NCI-H1694 treated with DMSO at 0.1 percent for 48 hours (cell line): ENCODE data around the gene PGAP3.

Source experiments
- DNase-seq: peaks from one replicate; lab custom pipeline; 2025; lab: John Stamatoyannopoulos, UW

The PGAP3 gene

DNA sequence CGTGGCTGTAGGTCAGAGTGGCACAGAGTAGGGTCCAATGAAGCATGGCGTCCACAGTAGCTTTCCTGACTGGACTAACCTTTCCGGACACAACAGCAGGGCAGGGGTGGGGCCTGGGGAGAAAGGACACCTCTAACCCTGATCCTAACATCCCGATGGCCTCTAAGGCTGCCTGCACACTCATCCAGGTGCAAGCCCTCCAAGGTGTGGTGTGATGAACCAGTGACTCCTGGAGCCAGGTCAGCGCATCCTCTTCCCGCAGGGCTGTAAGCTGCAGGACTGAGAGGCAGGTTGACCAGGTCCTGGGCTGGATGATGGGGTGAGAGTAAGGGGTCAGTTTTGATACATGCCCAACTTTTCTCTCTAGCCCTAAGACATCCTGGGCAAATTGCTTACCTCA lies 8.9 kb upstream of the PGAP3 start:
- DNase-seq: no peak

DNA sequence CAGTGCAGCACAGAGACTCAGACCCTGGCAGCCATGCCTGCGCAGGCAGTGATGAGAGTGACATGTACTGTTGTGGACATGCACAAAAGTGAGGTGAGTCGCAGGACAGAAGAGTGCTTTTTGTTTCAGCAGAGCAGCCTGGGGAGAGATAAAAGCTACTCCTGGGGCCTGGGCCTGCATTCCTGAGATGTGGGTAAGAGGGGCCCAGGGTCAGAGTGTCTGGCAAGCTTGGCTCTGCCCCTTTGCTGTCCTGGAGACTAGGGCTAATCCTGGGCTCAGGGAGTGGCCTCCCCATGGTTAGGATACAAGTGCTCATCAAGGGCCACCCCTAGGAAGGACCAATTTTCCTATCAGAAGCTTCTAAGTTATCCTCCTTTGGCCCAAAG lies 7.2 kb upstream of the PGAP3 start:
- DNase-seq: no peak

DNA sequence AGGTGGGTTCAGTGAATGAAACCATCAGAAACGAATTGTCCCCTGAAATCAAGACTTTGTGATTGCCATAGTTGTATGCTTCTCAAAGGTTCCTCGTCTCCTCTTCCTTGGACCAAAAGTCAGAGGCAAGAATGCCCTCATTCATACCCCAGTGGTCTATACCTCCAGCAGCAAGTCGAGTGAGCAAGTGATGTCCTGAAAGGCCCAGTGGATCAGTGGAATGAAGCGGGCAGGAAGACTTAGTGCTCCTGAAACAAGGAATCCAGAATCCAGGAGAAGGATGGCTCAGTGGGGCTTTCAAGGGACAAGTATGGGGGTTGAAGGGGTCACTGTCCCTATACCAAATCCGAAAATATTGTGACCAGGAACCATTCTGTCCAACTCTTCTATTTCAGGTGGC lies 6.7 kb upstream of the PGAP3 start:
- no peak for DNase-seq

DNA sequence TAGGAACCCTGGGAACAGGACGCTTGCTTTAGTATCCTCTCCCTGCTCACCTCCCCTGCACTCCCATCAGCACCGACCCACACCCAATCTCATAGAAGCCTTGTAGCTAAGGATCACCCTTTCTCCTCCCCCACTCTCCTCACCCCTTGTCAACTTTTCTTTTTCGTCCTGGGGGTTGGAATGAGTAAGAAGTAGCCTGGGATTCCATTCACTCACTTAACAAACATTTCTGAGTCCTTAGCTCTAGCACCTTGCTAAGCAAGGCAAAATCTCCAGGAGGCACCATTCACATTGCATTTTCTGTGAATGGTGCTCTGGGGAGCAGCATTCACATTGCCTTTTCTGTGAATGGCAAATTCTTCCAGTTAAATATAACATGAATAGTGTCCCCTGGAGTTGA lies 1.1 kb upstream of the PGAP3 start:
- no peak for DNase-seq

DNA sequence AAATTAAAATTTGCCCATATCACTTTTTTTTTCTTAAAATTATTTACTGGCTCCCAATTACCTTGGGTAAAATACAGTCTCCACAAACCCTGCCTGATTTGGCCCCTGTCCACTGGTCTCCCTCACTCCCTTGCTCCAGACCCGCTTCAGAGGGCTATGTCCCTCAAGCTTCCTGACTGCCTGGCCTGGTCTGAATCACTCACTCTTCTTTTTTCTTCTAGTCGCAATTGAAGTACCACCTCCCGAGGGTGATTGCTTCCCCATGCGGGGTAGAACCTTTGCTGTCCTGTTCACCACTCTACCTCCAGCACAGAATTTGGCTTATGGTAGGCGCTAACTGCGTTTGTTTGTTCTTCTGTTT lies 598 bp upstream of the PGAP3 start:
- no peak for DNase-seq

DNA sequence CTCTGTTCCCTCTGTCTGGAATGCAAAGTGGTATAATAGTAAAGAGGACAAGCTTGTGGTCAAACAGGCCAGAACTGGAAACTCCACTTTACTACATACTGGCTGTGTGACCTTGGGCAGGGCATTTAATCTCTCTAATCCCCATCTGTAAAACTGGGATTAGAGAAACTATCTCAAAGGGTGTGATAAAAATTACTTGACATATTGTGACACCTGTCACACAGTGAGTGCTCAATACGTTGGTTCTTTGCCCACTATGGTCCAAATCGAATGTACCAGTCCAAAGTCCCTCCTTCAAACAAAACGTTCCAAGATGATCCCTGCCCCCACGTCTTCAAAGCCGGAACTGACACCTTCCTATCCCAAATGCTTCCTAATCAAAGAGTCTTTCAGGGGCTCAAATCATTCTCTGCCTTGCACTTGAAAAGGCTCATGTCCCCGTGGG lies 734 bp downstream of the PGAP3 start:
- no peak for DNase-seq

DNA sequence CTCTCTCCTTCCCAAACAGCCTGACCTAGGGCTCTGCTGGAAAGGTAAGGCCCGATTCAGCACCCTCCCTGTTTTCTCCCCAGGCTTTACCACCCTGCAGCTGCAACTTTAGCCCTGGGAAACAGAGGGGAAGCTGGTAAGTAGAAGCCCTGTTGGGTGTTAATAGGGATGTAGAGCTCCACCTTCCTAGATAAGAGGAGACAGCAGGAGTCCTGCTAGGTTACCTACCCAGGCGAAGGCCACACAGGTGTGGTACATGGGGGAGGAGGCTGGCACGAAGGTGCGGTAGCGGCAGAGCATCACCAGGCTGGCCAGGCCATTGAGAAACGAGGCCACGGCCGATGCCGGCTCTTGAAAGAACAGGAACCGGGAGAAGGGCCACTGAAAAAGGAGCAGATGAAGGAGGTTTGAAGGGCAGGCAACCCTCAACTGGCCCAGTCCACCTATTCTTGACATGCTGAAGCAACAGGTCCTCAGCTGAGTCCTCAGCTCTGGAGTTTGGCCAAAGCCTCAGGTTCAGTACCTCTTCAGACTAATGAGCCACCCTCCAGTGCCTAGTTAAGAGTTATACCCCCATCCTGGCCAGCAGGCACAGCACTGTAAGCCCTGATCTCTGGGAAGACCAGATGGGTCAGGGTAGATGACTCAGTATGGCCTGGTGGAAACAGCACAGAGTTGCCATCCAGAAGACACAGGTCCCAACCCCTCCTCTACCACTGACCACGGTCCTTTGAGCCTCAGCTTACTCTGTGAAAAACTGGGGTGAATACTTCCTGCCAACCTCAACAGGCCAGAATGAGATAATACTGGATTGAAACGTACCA lies 3.3 kb downstream of the PGAP3 start:
- DNase-seq: no peak

DNA sequence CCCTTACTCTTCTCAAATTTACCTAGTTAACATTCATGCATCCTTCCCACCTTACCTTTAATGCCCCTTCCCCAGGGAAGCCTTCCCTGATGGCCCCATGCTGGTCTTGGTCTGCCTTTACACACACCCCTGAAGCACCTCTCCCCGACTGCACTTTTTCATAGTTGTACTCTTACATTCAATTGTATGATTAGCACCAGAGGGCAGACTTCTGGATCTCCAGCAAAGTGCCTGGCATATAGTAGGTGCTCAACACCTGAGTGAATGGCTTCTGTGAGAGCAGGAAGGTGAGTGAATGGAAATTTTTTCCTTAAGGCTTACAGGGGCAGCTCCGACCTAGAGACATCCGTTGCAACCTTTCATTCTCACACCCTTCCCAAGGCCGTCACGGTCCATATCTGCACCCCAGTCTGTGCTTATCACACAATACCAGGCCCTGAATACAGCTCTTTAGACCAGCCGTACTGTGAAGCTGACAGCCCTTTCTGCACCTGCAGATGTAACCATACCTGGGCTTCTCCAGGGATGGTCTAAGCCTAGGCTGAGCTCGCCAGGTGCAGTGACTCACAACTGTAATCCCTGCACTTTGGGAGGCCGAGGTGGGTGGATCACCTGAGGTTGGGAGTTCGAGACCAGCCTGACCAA lies 4.4 kb downstream of the PGAP3 start:
- DNase-seq: no peak

DNA sequence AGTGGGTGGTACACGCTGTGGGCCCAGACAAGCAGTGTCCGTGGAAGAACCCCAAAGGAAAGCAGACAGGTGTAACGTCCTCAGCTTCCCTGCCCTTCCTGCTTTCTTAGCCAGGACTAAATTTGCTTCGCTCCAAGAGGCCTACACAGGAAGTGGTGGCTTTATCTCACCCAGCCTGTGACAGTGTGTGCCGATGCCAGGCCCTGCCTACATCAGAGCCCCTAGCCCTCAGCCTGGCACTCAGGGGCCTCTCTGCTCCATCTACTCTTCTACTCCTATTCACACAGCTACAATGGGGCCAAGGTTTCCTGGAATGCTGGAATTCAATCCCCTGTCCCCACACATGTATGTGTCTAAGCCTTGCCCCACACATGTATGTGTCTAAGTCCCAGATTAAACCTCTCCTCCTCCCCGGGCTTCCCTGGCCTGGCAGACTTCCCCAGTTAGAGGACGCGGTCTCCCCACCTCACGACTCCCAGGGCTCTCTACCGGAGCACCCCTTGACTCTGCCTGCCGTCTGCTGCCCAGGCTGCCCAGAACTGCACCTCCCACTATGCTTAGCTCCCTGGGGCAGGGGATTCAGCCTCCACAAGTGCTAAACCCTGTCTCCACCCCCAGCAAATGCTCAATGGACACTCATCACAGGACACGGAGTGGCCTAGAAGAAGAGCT lies 8.2 kb downstream of the PGAP3 start:
- no peak for DNase-seq

DNA sequence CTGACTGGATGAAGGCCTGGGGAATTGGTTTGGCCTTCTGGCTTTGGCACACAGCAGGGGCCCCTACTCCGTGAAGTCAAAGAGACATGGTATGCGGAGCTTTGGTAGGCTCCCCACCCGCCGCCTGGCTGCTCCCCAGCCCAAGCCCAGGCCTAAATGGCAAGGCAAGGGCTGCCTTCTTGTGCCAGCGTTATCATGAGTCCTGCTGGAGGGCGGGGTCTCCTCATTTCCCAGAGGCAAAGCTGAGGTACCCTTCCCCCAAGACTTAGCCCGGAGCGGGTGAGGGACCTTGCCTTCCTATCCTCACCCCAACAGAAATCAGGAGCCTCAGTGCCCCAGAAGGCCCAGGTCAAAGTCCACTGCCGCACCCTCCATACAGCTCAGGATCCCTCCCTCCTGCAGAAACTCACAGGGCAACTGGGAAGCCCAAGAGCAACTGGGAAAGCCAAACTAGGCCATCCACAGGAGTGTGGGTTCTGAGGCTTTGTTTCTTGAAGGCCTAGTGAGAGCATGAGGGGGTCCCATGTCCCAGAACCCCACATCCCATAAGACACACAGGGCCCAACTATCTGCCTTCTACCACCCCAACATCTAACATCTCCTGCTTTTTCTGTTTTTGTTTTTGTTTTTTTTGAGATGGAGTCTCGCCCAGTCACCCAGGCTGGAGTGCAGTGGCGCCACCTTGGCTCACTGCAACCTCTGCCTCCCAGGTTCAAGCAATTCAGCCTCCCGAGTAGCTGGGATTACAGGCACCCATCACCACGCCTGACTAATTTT lies 9.3 kb downstream of the PGAP3 start:
- no peak for DNase-seq

DNA sequence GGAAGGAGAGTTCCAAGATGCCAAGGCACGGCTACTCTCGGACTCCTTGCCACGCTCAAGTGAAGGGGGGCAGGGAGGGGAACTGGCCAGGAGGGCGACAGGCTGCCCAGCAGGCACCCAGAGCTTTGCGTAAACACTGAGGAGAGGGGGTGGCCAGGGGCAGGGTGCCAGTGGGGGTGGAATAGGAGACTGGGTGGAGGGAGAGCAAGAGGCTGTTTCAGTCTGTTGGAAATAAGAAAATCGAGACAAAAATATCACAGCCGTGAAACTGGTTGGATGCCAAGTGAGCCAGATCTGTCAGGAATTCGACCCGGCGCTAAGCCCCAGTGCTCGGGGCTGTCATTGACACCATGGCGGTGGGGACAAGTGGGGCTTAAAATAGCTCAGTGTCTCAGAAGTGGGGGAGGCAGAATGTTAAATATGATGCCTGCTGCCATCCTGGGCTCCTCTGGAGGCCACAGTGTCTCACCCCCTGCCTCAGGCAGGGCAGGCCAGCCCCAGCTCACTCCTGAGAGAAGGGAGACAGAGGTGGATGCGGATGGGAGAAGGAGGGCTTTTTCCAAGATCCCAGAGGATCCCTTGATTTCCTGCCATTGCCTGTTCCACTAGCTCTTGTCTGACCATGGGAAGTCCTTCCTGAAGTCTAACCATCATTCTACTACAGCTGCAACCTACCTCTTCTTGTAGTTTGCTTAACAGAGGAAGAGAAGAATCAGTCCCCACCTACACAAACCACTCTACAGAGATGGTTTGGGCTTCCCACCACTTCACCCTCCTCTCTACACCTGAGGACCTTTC lies 10.1 kb downstream of the PGAP3 start:
- no peak for DNase-seq

DNA sequence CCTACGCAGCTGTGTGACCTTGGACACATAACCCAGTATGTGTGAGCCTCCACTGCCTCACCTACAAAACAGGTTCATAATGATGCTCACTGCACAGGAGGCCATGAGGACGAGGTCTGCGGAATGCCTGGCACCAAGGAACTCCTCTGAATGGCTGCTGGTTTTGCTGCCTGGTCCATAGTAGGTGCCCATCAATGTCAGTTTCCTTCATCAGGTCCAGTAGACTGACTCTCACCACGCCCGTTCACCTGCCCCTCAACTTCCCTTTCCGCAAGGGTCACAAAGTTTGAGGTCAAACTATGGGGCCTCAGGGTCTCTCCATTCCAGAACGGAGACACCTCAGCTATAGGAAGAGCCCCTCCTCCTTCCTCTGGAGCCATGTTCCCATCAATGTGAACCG lies 10.8 kb downstream of the PGAP3 start:
- no peak for DNase-seq

DNA sequence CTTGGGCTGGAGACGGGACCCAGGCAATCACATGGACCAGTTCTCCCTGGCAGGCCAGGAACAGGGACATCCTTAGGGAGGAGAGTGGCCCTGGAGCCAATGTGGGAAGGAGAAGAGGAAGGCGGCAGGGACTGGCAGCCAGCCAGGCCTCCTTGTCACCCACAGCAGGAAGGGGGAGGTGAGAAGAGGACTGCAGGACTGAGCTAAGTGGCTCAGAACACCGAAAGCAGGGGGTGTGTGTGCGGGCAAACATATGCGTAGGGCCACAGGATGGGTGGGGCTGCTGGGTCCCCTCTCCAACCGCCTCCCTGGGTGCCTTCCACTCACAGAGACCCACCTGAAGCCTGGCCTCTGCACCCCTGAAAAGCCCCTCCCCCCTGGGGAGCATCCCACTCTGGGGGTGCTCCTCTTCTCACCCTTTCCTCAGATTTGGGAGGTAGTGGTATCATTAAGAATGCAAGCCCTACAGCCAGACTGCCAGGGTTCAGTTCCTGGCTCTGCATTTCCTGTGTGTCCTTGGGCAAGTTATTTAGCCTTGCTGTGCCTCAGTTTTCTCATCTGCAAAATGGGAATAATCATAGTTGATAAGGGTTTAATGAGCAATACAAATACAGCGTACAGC lies 11.5 kb downstream of the PGAP3 start:
- DNase-seq: no peak

DNA sequence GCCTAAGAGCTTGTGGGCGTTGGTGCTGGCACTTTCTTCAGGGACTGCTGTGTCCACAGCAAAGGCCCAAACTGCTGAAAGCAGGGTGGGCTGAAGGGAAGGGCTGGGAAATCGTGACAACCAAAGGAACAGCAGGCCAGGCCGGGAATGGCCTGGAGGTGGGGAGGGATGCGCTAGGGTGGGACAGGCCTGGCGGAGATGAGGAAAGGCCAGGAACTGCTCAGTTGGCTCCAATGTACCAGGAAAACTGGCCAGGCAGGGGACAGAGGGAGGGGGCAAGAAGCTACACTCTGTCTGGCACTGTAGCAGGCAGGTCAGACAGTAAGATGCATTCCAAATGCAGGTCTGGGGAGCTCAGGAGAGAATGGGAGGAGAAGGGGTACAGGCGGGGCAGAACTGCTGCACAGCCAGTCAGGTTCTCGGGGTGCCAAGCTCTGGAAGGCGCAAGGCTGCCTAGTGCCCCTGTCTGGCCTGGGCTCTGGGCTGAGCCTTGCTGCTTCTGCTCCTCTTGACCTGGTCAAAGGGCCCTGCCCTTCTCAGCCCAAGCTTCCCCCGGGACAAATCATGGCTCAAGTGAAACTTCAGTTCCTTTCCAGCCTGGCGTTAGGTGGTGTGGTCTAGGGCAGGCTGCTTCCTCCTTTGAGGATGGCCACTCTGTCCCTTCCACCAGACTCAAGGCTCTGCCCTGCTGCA lies 12.3 kb downstream of the PGAP3 start:
- DNase-seq: no peak

DNA sequence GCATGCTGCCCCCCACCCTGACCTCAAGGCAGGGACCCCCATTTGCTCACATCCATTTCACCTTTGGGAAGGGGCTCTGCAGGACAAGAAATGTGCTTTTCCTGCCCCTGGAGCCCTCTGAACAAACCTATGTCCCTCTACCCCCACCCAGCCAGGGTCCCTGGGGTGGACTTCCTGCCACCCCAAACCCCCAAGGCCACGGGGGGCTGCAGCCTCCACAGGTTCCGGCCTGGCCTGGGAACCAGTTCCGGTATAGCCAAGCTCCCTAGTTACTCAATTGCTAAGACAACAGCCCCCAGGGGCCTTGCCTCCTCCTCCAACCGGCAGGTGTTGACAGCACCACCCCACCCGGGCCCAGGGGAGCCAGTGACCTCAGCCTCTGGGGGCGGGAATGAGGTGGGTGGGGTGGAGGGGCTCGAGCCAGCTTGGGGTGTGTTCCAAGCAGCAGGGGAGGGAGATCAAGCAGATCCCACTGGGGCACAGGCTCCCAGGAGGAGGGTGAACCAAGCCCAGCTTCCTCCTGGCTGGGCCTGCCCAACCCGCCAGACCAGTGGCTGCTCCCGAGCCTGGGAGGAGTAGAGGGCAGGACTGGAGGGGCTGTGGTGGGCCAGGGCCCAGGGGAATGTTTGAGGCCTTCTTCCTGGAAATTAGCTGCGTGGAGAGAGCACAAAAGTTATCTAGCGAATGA lies 13.0 kb downstream of the PGAP3 start:
- DNase-seq: no peak

DNA sequence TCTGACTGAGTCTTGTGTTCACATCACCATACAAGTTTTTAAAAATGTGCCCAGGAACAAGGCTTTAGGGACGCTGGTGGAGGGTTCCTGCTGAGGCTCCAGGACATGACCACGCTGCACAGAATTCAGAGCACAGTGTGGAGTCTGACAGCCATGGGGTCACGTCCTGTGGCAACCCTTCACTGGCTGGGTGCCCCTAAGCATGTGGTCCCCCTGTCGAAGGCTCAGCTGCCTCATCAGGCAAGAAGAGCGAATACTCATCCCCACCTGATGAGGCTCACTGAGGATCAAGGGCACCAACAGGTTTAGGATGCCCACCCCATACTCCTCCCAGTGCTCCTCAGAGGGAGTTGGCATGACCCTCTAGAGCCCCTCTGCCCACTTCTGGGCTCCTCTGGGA lies 13.7 kb downstream of the PGAP3 start:
- DNase-seq: no peak

DNA sequence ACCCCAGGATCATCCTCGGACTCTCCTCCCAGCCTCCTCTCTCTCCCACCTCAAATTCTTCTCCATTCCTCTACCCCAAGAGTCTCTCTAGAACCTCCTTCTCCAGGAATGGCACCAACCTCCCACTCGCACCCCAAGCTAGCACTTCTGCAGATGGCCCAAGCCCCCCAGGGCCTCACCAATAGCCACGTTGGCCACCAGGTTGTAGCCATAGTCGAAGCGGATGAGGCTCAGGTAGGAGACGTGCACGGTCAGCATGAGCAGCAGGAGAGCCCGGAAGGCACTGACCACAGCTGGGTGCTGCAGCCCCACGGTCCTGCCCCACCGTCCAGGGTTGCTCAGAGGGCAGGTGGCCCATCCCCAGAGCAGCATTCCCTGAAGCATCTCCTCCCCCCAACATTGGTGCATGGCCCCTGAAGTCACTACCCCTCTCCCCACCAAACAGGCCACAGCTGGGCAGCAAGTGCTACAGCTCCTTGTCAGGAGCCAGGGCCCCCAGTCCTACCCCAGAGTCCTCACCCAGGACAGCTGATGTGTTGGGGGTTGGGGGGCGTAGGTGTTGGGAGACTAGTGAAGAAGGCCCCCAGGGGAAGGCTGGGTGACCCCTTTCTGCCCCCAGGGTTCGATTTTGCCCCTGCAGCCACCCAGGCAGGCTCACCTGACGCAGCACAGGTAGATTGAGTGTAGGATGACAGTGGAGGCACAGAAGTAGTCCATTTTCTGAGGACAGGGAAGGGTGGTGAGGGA lies 14.3 kb downstream of the PGAP3 start:
- DNase-seq: no peak

DNA sequence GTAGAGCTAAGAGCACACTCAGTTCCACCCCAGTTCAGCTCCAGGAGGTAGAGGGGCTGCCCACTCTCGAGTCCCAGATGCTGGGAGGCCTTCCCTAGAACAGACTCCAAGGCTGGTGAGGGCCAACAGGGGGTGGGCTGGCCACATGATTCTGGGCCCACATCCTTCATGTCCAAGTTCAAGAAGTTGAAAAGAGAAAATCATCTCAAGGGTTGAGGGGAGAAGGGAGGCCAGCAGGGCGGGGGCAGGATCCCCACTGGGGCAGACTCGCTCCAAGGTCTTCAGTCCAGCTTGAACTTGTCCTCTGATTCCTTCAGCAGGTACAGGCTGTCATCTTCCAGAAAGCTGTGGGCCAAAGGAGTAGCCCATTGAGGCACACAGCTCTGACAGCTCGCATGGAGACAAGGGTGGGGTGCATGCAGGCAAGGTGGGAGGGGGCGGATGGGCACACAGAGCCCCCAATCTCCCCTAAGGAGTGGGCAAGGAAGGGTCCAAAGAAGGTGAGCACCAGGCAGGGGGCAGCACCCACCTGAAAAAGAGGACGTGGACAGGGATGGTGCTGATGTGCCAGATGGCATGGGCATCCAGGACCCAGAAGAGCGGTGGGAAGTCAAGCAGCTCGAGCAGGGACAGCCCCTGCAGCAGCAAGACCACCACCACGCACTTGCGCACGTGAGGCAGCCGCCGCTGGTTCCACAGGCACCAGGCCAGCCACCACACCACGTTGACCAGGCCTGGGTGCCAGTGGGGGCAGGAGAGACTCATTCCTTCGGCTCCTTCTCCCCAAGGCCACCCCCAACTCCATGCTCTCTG lies 15.1 kb downstream of the PGAP3 start:
- no peak for DNase-seq
